ENCODE results near the gene HTR3D.

HTR3D gene

GRCh38 chr3:184031187-184031792, at the start of gene HTR3D:
HTR3D (plus strand) TSS chr3:184031742; CDS start chr3:184031742, 0 bp downstream.
- Mint-ChIP-seq H3K36me3 (ENCODE audit: low read depth) (no peaks in the 10 kb centered on the region), H3K27ac (no peak within 1 kb of the TSS), H3K4me3 (no peak within 1 kb of the TSS), H3K9me3 (no peaks in the 10 kb centered on the region), H3K4me1 (no peaks in the 10 kb centered on the region), H3K27me3 (peaks cover 7% of the 10 kb centered on the region)
- DNase-seq = no peak
- no peak for ATAC-seq

- no peak for ATAC-seq
- no peak overlapping the region for H3K27ac Mint-ChIP-seq
- no peaks in the 10 kb centered on the region for H3K27me3 Mint-ChIP-seq
These were observed 49.4 kb upstream of the HTR3D start for GRCh38 chr3:183981990-183982644.

GRCh38 chr3:183984127-183984740, 47.3 kb upstream of the HTR3D start:
- Mint-ChIP-seq H3K4me3 (no peak overlapping the region), H3K9me3 (no peaks in the 10 kb centered on the region), H3K27me3 (no peaks in the 10 kb centered on the region), H3K27ac (no peak overlapping the region), H3K36me3 (ENCODE audit: low read depth) (peaks cover 14% of the 10 kb centered on the region), H3K4me1 (no peaks in the 10 kb centered on the region)
- no peak for ATAC-seq
- no peak for DNase-seq

More at GRCh38 chr3:183981990-183982644, 49.4 kb upstream of the HTR3D start:
- Mint-ChIP-seq H3K4me1 (no peaks in the 10 kb centered on the region), H3K9me3 (no peaks in the 10 kb centered on the region), H3K36me3 (ENCODE audit: low read depth) (peaks cover 7% of the 10 kb centered on the region), H3K4me3 (no peak overlapping the region)
- DNase-seq = no peak

- Mint-ChIP-seq H3K27ac (no peak overlapping the region), H3K9me3 (no peaks in the 10 kb centered on the region), H3K4me1 (no peaks in the 10 kb centered on the region), H3K27me3 (no peaks in the 10 kb centered on the region), H3K4me3 (no peak overlapping the region), H3K36me3 (ENCODE audit: low read depth) (peaks cover 14% of the 10 kb centered on the region)
- ATAC-seq (no peak), DNase-seq (no peak)
These were observed 46.5 kb upstream of the HTR3D start for GRCh38 chr3:183984749-183985729.

- H3K4me3 Mint-ChIP-seq = no peak overlapping the region
- no peaks in the 10 kb centered on the region for H3K9me3 Mint-ChIP-seq
- no peaks in the 10 kb centered on the region for H3K4me1 Mint-ChIP-seq
- DNase-seq = no peak
- H3K27ac Mint-ChIP-seq = no peak overlapping the region
- no peaks in the 10 kb centered on the region for H3K27me3 Mint-ChIP-seq
- peaks cover 14% of the 10 kb centered on the region for H3K36me3 Mint-ChIP-seq (ENCODE audit: low read depth)
- ATAC-seq = no peak
These were observed 44.4 kb upstream of the HTR3D start for GRCh38 chr3:183987000-183987600.

GRCh38 chr3:183988216-183988790, 43.2 kb upstream of the HTR3D start:
- Mint-ChIP-seq H3K4me3 (no peak overlapping the region), H3K9me3 (no peaks in the 10 kb centered on the region), H3K4me1 (no peaks in the 10 kb centered on the region), H3K36me3 (ENCODE audit: low read depth) (peaks cover 14% of the 10 kb centered on the region), H3K27me3 (no peaks in the 10 kb centered on the region), H3K27ac (no peak overlapping the region)
- no peak for ATAC-seq
- no peak for DNase-seq

GRCh38 chr3:183991403-183991802, 40.1 kb upstream of the HTR3D start:
- no peak overlapping the region for H3K27ac Mint-ChIP-seq
- H3K9me3 Mint-ChIP-seq = no peaks in the 10 kb centered on the region
- no peak overlapping the region for H3K4me3 Mint-ChIP-seq
- ATAC-seq = no peak
- peaks cover 10% of the 10 kb centered on the region for H3K36me3 Mint-ChIP-seq (ENCODE audit: low read depth)
- no peaks in the 10 kb centered on the region for H3K4me1 Mint-ChIP-seq
- H3K27me3 Mint-ChIP-seq = no peaks in the 10 kb centered on the region
- DNase-seq = no peak

- H3K4me1 Mint-ChIP-seq = peaks cover 10% of the 10 kb centered on the region
- DNase-seq (no peak), ATAC-seq (no peak)
- H3K27me3 Mint-ChIP-seq = no peaks in the 10 kb centered on the region
- peaks cover 3% of the 10 kb centered on the region for H3K36me3 Mint-ChIP-seq (ENCODE audit: low read depth)
- no peaks in the 10 kb centered on the region for H3K9me3 Mint-ChIP-seq
- no peak overlapping the region for H3K4me3 Mint-ChIP-seq
- H3K27ac Mint-ChIP-seq = no peak overlapping the region
These were observed 29.8 kb upstream of the HTR3D start for GRCh38 chr3:184001761-184002160.

- H3K36me3 Mint-ChIP-seq (ENCODE audit: low read depth) = peaks cover 3% of the 10 kb centered on the region
- H3K27me3 Mint-ChIP-seq = no peaks in the 10 kb centered on the region
- DNase-seq (no peak), ATAC-seq (no peak)
- no peak overlapping the region for H3K27ac Mint-ChIP-seq
- no peak overlapping the region for H3K4me3 Mint-ChIP-seq
- peaks cover 15% of the 10 kb centered on the region for H3K4me1 Mint-ChIP-seq
- H3K9me3 Mint-ChIP-seq = no peaks in the 10 kb centered on the region
These were observed 29.1 kb upstream of the HTR3D start for GRCh38 chr3:184002469-184002868.

- DNase-seq = no peak
- Mint-ChIP-seq H3K9me3 (no peaks in the 10 kb centered on the region), H3K27me3 (no peaks in the 10 kb centered on the region), H3K36me3 (ENCODE audit: low read depth) (peaks cover 6% of the 10 kb centered on the region), H3K27ac (no peak overlapping the region), H3K4me3 (no peak overlapping the region), H3K4me1 (peaks cover 20% of the 10 kb centered on the region)
- ATAC-seq = no peak
These were observed 28.2 kb upstream of the HTR3D start for GRCh38 chr3:184003187-184003967.

GRCh38 chr3:184004476-184004875, 27.1 kb upstream of the HTR3D start:
- no peak for ATAC-seq
- H3K27ac Mint-ChIP-seq = no peak overlapping the region
- DNase-seq = no peak
- H3K4me1 Mint-ChIP-seq = peaks cover 20% of the 10 kb centered on the region
- H3K27me3 Mint-ChIP-seq = no peaks in the 10 kb centered on the region
- H3K36me3 Mint-ChIP-seq (ENCODE audit: low read depth) = peaks cover 11% of the 10 kb centered on the region
- H3K9me3 Mint-ChIP-seq = no peaks in the 10 kb centered on the region
- H3K4me3 Mint-ChIP-seq = no peak overlapping the region

GRCh38 chr3:184005941-184006507, 25.5 kb upstream of the HTR3D start:
- Mint-ChIP-seq H3K36me3 (ENCODE audit: low read depth) (peaks cover 13% of the 10 kb centered on the region), H3K4me1 (peaks cover 20% of the 10 kb centered on the region), H3K4me3 (no peak overlapping the region), H3K9me3 (no peaks in the 10 kb centered on the region), H3K27me3 (no peaks in the 10 kb centered on the region), H3K27ac (peak overlapping the region; percentile 44)
- peak; percentile 78 for ATAC-seq
- DNase-seq = peak; percentile 32

All from activated naive CD8-positive, alpha-beta T cell treated with anti-CD3 and anti-CD28 coated beads, Interleukin-2, amount 50 U/mL, for 24 hours (primary cell).